Activated CD8-positive, alpha-beta memory T cell treated with anti-CD3 and anti-CD28 coated beads, Interleukin-2, amount 50 U/mL, for 24 hours (primary cell): Measurements from ENCODE around the gene TSPAN11.

ENCODE experiments used
- DNase-seq: peaks from one replicate; pipeline ENCODE4 v3.0.0-alpha.2; 2020; ENCODE audit errors: extremely low read depth

The TSPAN11 gene

DNA sequence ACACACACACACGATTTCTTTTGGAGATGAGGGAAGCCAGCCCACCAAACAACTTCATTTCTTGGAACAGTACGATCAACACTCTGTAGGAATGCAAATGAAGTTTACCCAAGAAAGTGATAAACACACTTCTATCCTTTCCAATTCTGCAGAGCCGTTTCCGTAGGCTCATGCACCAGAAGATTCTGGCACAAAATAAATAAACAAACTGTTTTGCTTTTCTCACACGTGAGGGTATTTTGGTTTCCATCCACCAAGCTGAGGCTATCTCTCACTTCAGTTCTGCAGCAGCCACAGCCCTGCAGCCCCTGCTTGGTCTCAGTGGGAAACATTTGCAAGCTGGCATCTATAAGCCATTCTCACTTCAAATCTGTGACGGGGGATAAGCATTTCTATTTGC lies 15.3 kb upstream of the TSPAN11 start:
- DNase-seq: no peak

- DNase-seq: no peak
These were observed 13.2 kb upstream of the TSPAN11 start for GRCh38 chr12:30913323-30913722.

- no peak for DNase-seq
These were observed 11.5 kb upstream of the TSPAN11 start for GRCh38 chr12:30914986-30915591.

DNA sequence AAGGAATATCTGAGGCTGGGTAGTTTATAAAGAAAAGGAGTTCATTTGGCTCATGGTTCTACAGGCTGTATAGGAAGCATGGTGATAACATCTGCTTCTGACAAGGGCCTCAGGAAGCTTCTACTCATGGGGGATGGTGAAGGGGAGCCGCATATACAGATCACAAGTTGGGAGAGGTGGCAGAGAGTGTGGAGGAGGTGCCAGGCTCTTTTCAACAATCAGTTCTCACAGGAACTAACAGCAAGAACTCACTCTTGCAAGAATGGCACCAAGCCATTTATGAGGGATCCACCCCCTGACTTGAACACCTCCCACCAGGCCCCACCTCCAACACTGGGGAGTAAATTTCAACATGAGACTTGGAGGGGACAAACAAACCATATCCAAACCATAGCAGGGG lies 3.5 kb upstream of the TSPAN11 start:
- no peak for DNase-seq

GRCh38 chr12:30925607-30926242 lies 823 bp upstream of the TSPAN11 start:
- no peak for DNase-seq

DNA sequence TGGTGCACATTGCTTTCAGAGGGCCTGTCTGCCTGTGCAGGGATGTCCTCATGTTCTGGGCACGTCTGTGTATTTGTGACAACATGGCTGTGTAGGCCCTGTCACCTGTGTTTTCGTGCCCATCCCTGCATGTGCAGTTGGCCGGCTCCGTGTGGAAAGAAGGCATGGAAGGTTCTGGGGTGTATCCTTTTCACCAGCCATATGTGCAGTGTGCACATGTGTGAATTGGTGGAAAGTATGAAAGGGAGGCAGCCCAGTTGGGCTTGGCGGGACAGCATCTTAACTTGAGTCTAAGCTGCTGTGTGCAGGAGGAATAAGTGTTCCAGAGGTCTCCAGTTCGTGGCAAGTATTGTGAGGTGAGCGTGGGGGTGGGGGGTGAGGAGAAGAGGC lies 669 bp downstream of the TSPAN11 start:
- DNase-seq: no peak

DNA sequence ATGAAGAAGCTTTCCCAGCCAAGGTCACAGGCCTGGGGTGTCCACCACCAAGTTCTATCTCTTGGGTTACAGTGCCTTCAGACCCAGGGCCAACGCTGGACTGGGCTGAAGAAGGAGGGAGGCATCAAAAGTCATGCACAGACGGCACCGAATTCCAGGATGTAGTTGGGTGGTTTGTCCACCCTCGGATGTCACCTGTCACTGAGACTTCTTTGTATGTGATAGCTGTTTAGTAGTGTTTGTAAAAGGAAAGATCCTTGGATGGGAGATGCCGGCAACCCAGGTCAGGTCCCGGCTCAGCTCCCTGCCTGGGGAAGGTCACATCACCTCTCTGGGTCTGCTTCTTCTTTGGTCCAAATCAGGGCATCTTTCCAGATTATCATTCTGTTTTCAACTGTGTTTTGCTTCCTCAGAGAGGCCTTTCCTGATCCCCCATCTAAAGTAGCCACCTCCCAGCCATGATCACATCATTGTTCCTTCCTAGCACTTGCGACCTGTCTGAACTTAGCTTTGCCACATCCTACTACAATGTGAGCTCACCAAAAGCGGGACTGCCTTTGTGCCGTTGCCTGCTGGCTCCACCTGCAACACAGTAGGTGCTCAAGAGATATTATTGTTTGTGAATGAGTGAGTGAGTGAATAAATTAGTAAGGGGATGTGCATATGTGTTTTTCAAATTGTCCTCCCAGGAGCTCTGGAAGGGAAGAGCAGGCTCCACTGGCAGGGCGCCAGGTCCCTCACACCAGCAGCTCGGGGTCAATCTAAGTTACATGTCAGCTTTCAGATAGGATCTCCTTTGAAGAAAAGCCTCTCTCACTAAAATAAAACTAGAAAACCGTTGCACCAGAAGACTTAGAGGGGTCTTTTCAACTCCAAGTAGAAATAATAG lies 2.1 kb downstream of the TSPAN11 start:
- no peak for DNase-seq

DNA sequence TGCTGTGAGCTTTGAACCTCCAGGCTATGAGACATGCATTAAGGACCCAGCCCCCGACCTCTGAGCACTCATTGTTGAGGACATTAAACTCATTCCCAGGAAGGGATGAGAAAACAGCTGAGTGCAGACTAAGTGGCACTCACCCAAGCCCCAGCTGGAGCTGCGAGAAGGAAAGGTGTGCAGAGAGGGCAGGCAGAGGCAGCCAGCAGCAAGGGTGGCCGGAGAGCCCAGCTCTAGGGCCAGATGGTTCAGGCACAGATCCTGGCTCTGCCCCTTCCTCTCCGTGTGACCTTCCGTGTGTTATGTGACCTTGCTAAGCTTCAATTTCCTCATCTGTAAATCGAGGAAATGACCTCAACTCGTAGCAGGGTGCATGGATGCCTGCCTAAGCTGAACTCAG lies 3.7 kb downstream of the TSPAN11 start:
- no peak for DNase-seq

- DNase-seq: no peak
These were observed 4.1 kb downstream of the TSPAN11 start for GRCh38 chr12:30930641-30931040.

DNA sequence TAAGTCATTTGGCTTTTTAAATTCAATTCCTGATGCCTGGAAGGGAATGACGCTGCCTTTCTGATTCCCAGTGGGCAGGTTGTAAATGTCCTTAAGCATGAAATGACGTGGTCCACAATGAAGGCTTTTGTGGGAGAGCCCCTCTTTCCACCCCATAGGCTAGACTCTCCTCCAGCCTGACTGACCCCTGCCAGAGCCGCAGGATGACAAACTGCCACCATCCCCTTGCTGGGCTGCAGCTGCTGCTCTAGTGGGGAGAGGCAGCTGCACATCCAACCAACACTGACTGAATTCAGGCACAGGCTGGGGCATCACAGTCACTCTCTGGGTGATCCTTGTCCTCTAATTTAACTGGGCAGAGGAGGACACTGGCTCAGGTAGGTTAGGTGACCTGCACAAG lies 6.3 kb downstream of the TSPAN11 start:
- DNase-seq: no peak

DNA sequence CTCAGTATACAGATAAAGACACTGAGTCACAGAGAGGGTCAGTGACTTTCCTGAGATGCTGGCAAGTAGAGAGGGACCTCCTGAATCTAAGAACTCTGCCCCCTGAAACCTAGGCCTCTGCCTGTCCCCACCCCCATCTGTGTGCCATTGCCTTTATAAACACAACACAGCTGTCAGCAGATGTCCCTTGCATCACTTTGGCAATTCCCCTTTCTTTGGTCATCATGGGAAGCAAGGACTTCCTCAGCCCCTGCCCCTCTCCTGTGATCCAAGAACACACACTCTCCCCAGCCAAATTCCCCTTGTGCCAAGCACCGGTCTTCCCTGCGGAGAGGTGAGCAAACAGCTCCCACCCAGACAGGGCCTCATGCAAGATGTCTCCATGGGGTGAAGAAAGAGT lies 8.3 kb downstream of the TSPAN11 start:
- no peak for DNase-seq

DNA sequence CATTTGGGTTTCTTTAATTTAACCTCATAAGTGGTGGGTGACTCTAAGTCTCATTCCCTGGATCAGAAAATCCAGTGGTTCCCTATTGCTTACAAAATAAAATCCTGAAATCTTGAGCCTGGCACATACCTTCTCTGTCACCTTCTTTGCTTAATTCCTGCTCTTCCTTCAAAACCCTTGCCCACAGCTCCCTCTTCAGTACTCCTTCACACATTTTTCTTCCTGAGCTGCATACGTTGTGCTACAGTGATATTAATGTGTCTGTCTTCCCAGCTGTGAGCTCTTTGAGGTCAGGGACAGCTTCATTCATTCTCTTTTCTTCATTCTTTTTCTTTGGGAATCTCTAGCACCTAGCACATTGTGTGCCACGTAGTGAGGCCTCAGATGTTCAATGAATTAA lies 9.5 kb downstream of the TSPAN11 start:
- DNase-seq: no peak

DNA sequence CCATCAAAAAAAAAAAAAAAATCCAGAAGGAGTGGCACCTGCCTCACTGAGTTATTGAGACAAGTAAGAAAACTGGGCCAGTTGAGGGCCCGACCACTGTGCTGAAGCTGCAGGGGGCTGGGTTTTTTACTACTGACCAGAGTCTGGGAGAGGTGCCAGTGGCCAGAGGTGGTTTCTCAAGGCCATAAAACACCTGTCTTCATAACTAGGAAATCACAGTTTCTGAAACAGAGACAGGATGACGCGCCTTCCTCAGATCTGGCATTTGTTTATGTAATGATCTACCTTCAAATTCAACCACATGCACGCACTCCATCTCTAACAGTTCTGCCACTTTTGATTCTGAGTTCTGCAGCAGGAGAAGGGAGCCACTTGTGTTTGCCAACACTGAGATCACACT lies 12.7 kb downstream of the TSPAN11 start:
- no peak for DNase-seq

GRCh38 chr12:30942486-30942885 lies 15.9 kb downstream of the TSPAN11 start:
- no peak for DNase-seq

GRCh38 chr12:30942936-30943335 lies 16.4 kb downstream of the TSPAN11 start:
- no peak for DNase-seq

GRCh38 chr12:30945443-30946164 lies 19.1 kb downstream of the TSPAN11 start:
- DNase-seq: no peak

DNA sequence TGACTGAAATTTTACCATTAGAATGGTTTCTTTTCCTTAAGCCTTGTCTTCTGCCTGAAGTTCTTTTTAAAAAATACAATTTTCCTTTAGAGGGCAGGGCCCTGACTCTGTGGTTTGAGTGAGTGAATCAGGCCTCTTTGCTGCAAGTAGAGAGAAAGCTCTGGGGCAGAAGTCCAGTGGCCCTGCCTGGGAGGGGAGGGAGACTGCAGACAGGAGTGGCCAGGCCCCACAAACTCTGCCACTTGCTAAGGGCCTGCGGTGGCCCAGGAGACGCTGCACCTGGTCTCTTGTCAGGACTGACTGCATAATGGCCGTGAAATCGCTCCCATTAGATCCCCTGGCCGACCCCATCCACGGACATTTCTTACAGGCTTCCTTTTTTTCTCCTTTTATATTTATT lies 25.5 kb downstream of the TSPAN11 start:
- no peak for DNase-seq

- no peak for DNase-seq
These were observed 26.7 kb downstream of the TSPAN11 start for GRCh38 chr12:30953257-30953656.

DNA sequence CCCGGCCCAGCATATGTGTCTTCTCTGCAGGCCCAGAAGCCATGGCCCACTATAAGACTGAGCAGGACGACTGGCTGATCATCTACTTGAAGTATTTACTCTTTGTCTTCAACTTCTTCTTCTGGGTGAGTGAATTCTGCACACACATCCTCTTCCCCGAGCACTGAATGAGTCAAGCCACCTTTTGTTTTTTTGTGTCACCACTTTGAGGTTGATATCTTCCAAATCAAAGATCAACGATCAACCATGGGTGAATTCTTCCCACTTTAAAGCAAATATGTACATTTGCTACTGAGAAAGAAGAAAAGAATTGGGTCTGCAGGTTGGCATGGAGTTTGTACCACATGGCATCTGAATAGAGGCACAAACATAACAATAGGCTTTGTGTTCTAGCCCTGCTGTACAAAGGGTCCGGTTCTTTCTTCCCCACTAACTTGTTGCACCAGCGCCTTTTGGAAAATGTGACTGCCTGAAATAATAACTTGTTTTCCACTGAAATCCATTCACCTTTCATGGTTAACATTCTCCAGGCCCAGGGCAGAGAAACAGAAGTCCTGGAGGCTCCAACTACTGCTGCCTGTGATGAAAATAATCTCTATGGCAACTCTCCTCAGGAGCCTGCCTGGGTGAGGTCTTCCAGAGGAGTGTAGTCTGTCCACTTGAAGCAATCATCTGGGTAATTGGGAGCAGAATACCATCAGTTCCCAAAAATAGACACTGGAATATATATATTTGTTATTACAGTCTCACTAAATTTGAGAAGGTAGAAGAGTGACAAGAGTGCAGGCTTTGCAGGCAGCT lies 27.6 kb downstream of the TSPAN11 start:
- no peak for DNase-seq

DNA sequence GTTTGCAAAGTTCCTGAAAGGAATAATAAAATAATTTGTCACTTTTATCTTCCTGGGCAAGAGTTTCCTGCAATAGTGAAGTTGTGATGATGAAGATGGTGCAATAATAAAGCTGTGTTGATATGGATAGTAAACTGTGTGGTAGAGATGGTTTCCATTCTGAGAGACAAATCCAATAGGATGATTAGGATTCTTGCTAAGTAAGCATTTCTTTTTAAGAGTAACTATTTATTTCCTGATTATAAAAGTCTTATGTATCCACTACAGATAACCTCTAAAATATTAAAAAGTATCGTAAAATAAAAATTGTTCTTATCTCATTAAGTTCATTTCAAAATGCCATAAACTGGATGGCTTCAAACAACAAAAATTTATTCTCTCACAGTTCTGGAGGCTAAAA lies 28.7 kb downstream of the TSPAN11 start:
- DNase-seq: no peak

GRCh38 chr12:30959110-30959710 lies 32.7 kb downstream of the TSPAN11 start:
- DNase-seq: no peak
